Forelimb muscle (tissue), 1 donor: ENCODE results near the gene C6orf47. TPM values are rescaled to one million over a fixed set of nuclear protein-coding genes. Genes with fewer than 3 reads are reported as not detected.

Experiments
- DNase-seq: peaks from one replicate; pipeline ENCODE4 v3.0.0-alpha.2; 2013; ENCODE audit warnings: low read depth
- polyA plus RNA-seq: library from polyadenylated mRNA; unstranded; fragments of 120-200 nt; gene quantifications from one replicate; pipeline ENCODE4 v1.2.1, GENCODE V29; 2013; ENCODE audit not compliant: insufficient read length

Gene C6orf47
- polyA plus RNA-seq, 1 donor = 12.1 TPM

DNA sequence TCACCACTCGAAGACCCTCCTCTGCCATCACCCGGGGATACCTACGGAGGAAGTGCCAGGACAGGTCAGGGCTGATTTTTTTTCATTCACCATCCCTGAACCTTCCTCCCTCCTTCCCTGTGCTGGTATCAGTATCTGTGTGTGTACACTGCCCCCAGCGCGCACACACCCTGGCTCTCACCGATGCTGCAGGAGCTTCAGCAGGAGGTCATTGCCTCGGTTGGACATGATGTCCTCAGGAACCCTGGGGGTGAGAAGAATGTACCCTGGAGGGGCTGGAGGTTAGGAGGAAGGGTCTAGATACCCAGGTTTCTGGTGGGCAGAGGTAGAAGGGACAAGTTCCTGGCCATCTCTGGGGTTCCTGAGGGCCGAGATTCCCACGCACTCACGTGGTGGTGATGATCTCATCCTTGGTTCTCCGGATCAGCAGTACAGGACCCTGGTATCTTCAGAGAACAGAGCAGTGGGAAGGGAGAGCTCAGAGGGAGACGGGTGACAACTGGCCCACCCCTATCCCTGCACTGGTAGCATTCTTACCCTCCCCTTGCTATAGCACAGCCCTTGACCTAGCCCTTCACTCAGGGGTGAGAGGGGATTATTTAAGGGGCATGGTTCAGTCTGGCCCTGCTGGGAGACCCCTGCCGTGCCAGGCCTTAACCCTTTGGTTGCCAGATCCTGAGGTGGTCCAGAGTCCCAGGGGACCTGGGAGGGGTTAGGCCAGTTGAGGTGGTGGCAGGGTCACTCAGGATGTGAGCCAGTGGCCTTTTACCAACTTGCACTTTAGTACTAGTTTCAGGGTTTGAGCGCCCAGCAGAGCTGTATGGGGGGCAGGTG lies 27.5 kb upstream of the C6orf47 start:
- DNase-seq = no peak

DNA sequence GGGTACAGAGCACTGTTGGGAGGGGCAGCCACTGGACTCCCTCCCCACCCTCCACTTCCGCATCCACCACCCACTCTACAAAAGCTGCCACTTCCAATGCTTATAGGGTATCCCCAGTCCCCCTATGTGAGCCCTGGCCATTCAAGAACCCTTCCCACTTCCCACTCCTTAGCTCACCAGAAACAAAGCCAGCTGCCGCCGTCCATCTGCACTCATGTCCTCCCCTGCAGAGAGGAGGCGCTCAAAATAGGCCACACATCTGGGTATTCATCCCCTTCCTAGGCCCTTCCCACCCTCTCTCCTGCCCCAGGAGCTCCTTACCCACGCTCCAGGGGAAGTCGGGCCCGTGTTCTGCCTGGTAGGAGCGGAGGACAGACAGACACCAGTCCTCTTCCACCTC lies 26.7 kb upstream of the C6orf47 start:
- DNase-seq = no peak

DNA sequence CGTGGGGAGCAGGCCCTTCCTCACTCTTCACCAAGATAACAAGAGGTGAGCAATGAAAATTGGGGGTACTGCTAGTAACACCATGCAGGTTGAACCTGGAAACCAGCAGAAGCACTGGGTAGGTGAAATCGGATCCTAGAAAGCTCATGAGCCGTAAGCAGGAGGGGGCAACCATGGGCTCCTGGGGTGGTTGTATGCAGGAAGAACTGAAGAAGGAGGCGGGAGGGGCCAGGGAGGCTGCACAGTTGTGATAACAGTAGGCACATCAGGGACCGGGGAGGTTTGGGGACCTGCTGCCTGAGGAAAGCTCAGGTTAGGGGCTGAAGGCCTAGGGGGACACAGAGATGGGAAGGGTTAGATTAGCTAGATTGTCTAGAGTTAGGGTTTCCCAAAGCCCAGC lies 25.9 kb upstream of the C6orf47 start:
- no peak for DNase-seq

DNA sequence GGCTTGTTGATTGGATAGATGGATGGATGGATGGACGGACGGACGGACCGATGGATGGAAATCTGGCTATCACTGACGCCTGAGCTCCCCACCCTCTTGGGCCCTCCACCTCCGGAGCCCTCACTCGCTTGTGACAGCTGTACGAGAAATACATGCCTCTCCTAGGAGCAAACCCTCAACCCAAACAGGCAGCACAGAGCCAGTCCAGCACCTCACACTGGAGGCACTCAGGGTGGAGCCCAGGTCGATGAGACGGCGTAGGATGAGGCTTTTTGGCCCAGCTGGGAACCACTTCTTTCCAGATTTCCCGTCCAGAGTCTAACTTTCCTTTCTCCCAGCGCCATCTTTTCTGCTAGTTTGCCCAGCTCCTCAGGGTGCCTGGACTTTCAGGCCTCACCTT lies 23.0 kb upstream of the C6orf47 start:
- DNase-seq = no peak

DNA sequence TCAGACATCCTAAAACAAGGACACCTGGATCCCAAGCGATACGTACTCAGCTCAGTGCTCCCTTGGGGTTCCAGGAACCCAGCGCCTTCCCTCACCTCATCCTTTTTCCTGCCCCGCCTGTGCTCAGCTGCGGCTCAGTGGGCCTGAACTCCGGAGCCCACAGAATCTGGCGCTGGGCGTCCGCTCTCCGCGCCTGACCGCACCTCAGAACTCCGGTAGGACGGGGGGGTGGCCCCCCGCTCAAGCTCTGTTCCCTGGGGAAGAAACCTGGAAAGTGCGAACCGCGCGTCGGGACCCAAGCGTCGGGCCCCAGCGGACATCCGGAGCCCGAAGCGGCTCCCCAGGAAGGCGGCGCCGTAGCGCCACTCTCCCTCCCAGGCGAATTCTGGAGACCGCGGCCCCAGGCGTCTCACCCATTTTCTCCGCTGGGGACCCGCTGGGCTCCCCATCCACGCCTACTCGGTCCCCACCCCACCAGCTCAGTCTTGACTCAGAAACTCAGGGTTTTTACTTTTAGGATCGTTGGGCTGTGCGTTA lies 20.6 kb upstream of the C6orf47 start:
- DNase-seq = no peak

DNA sequence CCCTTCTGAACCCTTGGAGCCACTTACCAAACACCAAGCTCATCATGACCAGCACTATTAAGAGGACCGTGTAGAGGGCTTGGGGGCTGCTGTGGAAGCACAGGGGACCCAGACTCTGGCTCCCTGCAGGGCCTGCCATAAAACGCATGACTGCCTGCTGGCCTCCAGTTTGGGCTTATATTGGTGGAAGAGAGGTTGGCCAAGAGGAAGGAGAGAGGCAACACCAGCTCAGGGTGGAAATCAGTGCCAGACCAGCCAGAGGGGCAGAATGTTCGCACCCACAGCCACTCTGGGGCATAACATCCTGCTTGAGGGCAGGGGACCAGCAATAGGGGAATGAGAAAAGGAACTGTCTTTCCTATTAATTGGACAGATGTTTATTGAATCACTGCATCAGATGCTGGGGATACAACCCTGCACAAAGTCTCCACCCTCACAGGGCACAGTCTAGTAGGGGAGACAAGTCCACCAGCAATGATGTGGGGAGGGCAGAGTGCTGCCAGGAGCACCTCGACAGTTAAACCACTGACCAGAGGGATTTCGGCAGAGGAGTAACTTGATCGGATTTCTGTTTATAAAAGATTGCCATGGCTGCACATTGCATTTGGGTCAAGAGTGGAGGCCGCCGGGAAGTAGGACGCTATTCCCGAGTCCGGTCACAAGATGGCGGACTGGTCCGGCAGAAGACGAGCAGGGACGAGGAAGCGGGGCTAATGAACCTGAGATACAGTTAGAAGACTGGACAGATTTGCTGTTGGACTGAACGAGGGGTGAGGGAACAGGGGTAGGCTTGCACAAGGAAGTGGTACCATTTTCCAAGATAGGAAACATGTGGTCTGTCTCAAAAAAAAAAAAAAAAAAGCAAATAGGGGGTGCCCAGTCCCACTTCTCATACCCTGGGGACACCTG lies 19.9 kb upstream of the C6orf47 start, which contains the start of gene LY6G5C:
Gene LY6G5C, minus strand, starts transcription at position 842 of the 909 bp plus-strand sequence. Its CDS starts 694 bp downstream, at position 148.
- peak; percentile 77 for DNase-seq

DNA sequence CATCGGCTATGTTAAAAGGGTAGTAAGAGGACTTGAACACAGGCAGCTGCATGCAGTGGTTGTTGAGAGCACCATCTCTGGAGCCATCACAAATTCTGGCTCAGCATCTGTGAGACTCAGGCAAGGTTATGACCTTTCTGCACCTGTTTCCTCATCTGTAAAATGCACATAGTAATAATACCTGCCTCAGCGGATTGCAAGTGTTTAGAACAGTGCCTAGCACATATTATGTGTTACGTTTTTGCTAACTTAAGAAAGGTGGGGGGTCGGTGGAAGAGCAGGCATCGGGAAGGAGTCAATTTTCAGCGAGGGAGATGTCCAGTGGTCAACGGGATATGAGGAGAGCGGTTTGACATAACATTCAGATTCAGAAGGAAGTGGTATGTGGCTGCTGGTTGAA lies 17.4 kb upstream of the C6orf47 start:
- DNase-seq = no peak

DNA sequence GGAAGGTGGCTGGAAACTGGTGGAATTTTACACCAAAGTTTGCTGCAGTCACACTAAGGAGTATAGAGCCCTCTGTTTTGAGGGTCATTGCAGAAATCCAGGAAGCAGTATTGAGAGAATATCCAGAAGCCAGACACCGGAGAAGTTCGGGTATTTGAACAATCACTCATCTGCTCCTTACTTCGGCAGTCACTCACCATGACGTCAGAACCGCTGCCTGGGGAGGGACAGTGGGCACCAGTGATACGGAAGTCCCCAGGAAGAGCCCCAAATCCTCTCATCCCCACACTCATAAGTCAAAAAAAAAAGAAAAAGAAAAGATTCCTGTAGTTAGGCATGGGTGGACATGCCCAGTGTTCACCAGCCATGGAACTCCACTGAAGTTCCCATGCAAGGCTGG lies 16.3 kb upstream of the C6orf47 start:
- DNase-seq = no peak

DNA sequence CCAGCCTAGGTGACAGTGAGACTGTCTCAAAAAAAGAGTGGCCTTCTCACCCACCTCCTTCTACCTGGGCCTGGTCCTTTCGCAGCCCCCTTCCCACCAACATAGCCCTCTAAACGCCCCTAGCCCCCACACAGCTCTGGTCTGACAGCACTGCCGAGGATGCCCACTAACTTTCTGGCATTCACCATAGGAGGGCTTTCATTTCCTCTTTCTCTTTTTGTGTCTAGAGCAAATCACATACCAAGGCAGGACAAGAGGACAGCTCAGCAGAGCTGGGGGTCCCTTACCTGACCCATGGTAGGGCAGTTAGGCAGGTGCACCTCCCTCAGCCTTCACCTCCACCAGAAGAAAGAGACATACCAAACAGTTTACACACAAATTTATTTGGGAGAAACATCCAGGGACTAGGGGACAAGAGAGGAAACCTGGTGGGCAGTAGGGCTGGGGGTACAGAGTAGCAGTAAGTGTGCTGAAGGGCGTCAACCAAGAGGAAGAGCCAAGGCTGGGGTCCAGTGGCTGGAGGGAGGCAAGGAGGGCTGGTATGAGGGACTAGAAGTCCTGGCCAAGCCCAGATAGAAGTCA lies 15.8 kb upstream of the C6orf47 start:
- no peak for DNase-seq

DNA sequence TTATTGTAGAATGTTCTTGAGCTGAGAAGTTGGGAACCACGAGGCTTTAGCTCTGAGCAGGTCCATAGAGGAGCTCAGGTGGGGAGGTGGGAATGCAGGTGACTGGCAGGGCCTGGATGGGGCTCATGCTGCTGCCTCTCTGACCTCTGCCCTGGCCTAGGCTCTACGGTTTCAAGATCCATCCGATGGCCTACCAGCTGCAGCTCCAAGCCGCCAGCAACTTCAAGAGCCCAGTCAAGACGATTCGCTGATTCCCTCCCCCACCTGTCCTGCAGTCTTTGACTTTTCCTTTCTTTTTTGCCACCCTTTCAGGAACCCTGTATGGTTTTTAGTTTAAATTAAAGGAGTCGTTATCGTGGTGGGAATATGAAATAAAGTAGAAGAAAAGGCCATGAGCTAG lies 9.1 kb upstream of the C6orf47 start, which contains the start of gene LY6G5B:
Gene LY6G5B, plus strand, starts transcription at position 301 of the 400 bp plus-strand sequence. CDS start 975 bp downstream, outside the sequence.
- DNase-seq = no peak

DNA sequence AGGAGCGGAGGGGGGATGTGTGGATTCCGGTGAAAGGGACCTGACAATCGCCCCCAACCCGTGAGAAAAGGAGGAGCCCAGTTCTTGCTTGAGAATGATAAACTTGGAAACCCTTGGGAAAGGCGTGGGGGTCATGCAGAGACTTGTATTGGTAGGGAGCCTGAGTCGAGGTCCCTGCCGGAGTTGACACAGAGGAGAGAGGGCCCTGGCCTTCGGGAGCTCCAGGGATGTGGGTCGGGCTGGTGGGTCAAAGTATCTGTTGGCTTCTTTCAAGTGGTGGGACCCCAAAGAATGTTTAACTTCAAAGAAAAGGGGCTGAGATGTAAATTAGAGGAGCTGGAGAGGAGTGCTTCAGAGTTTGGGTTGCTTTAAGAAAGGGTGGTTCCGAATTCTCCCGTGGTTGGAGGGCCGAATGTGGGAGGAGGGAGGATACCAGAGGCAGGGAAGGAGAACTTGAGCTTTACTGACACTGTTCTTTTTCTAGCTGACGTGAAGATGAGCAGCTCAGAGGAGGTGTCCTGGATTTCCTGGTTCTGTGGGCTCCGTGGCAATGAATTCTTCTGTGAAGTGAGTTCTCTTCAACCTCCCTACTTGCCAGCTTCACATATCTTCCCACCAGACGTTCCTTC lies 5.9 kb upstream of the C6orf47 start:
- DNase-seq = no peak

DNA sequence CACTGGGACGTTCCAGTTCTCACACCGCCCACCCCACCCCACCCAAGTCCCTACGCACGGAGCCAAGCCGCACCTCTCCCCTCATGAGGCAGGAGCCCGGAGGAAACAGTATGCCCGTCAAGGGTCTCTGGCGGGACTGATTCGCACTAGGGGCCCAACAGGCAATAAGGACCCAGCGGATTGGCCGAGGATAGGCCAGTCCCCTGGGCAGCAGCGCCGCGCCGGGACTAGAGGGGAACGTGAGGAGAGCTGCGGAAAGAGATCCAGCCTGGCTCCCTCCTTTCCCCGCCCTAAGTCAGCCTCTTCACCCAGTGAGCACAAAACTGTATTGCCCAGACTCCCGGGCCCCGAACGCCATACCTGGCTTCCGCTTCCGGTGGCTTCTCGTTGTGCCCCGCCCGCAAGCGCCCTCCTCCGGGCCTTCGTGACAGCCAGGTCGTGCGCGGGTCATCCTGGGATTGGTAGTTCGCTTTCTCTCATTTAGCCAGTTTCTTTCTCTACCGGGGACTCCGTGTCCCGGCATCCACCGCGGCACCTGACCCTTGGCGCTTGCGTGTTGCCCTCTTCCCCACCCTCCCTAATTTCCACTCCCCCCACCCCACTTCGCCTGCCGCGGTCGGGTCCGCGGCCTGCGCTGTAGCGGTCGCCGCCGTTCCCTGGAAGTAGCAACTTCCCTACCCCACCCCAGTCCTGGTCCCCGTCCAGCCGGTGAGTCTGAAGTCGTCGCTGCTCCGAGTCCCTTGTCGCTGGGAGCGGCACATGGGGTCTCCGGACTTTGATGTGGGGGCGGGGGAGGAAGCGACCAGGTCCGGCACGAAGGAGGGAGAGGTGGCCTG lies 5.1 kb upstream of the C6orf47 start, which contains the start of gene CSNK2B:
Gene CSNK2B, plus strand, starts transcription at position 580 of the 836 bp plus-strand sequence. CDS start 752 bp downstream, outside the sequence.
- DNase-seq = peak; percentile 95

DNA sequence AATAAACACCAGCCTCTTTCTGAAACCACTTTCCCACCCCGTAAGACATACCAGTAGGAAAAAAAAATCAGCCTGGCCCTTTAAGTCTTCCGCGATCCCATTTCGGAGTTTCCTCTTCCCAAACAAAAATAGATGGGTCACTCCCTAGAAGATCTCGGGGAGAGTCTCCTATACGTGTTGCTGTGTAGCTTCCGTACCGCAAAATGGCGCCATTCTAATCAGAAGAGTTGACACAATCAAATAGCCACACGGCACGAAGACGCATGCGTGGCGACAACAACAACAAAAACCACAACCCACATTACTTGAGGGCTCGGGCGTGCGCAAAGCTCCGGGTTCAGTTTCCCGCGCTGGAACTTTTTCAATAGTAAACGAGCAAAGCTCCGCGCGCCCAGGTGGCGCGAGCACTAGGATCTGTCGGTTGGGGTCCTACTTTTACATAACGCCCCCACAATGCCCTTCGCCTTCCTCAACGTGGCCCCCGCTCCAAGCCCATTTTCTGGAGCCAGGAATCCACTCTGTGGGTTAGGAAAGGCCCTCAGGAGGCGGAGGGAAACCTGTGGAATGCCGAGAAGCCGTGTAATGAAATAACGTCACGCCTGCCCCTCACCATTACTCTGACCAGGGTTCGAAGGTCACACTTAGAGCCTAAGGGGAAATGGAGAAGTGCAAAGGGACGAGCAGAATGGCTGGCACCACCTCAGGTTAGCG lies 4.4 kb upstream of the C6orf47 start, which contains the start of gene GPANK1:
Gene GPANK1, minus strand, starts transcription at position 208 of the 711 bp plus-strand sequence. CDS start 519 bp downstream, outside the sequence.
- peak; percentile 98 for DNase-seq

DNA sequence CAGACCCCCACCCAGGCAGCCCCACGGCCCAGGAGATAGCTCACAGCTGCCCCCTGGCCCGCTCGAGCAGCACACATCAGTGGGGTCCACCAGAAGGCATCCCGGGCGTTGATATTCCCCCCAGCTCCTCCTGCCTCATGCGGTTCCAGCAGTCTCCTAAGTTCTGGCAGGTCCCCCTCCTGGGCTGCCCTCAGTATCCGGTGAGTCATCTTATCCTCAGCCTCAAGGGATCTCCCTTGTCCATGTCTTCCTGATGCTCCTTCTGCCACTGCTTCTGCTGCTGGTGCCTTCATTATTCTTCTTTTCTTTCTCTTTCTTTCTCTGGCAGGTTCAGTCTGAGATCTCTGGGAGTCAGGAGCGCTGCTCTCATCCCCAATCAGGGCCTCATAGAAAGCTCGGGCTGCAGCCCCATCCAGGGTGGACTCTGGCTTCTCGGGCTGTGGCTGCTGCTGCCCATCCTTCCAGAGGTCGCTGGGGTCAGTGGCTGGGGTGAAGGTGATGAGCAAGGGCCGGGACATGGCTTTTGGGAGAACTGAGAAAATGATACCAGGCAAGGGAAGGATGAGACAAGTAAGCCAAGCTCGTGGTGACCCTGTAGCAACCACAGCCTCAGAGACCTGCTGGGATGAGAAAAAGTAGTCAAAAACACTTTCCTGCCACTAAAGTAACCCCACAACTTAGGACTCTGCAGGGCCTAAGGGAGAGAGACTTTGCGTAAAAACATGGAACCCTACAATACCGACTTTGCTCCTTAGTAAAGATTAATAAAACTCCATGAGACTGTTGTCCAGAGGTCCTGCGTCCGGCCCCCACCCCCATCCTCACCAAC lies 3.6 kb upstream of the C6orf47 start:
- DNase-seq = no peak

DNA sequence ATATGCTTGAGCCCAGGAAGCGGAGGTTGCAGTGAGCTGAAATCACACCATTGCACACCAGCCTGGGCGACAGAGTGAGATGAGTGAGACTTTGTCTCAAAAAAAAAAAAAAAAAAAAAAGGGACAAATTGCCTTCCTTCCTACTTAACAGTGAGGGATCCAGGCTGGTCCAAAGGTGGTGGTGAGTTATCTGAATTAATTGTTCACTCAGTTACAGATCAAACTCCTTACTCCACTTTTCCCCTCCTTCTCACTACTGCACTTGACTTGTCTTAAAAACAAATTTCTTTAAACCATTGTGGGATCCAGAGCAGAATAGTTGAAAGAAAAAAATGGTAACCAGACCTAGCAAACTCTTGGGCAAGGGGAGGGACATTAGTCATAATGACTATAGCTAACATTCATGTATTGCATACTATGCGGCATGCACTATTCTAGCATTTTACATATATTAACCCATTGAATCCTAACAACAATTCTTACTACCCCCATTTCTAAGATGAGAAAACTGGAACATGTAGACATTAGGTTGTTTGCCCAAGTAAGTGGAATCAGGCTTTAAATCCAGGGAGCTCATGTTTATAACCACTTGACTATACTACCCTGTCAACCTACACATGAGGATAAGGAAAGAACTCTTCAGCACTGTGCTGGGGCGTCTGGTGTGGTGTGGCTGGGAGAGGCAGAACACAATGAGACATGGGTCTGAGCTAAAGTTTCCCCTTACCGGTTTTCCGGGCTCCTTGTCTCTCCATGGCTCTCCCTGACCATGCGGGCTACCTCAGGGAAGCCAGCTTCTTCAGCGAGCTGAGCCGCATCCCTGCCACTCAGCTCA lies 2.8 kb upstream of the C6orf47 start:
- no peak for DNase-seq

DNA sequence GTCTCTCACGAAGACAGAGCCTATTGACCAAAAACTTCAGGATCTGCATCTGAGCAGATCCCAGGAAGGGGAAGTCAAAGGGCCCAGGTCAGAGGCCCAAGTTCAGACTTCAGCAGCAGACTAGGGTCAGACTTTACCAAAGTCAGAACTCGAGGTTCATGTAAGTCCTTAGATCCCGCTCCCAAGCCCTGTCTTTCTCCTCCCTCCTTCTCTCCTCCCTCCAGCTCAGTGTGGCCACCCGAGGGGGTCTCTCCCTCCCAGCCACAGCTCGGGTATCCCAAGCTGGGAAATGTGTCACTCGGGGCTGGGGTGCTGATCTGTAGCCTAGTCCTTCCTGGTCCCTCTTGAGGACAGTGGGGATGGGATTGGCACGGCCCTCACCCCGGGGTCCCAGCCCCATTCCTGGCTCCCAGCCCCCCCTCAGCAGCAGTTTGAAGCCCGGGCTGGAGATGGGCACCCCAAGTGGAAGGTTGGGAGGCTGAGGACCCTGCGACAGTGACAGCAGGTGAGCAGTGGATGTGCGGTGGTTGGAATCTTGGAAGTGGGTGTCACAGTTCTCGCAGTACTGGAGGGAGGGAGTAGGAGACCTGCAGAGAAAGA lies 1.6 kb upstream of the C6orf47 start:
- no peak for DNase-seq
